GM18526 (cell line): Measurements from ENCODE around the gene HDAC4.

ENCODE experiments used
- POLR2A ChIP-seq: IDR thresholded peaks from 3 replicates; pipeline ENCODE4 v1.6.1; 2011; ENCODE audit not compliant: insufficient read length; ENCODE audit errors: extremely low read depth

The HDAC4 gene

DNA sequence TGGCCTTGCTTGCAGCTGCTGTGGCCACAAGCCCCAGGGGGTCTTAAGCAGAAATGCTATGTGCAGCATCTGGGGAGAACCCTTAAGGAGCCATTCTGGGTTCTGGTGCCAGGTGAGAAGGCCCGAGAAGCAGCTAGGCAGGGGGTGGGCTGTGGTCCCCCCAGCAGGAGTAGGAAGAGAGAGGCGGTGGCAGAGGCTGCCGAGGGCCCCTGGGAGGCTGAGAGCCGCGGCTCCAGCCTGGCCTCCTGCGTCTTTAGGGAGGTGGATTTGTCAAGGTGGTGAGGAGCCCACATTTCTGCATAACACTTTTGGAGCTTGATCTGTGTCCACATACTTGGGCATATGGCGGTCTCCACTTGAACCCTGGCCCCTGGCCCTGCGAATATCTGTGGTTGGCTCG is 356.5 kb downstream of the HDAC4 start:
- TF ChIP-seq POLR2A = no peak

GRCh38 chr2:239043326-239043725 is 357.5 kb downstream of the HDAC4 start:
- no peak for TF ChIP-seq POLR2A

- no peak for TF ChIP-seq POLR2A
Observed at GRCh38 chr2:239042551-239043320, 358.1 kb downstream of the HDAC4 start.

- TF ChIP-seq POLR2A = no peak
Observed at GRCh38 chr2:239042046-239042445, 358.8 kb downstream of the HDAC4 start.

GRCh38 chr2:239041062-239041461 is 359.8 kb downstream of the HDAC4 start:
- TF ChIP-seq POLR2A = no peak

DNA sequence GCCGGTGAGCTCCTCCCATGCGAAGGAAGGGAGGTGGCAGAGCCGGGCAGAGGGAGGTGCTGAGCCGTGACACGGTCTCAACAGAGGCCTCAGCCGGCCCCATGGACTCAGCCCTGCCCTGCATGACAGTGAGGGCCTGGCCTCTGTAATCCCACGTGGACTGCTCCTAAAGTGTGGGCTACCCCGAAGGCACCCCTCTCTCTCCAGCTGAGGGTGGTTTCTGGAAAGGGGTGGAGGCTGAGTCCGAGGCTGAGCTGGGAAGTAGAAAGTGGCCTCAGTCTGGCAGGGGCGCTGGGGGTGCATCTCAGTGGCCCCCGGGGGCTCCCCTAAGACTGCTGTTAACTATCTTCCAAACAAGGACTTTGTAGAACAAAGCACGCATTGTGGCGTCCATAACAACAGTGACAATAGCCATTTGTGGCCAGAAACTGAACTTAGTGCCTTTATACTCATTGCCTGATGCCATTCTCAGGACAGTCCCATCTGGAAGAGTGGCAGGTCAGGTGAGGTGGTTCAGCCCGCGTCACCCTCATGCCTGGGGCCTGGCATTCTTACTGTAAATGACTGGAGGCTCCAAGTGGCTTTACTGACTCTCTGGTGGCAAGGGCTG is 360.6 kb downstream of the HDAC4 start:
- TF ChIP-seq POLR2A = no peak

DNA sequence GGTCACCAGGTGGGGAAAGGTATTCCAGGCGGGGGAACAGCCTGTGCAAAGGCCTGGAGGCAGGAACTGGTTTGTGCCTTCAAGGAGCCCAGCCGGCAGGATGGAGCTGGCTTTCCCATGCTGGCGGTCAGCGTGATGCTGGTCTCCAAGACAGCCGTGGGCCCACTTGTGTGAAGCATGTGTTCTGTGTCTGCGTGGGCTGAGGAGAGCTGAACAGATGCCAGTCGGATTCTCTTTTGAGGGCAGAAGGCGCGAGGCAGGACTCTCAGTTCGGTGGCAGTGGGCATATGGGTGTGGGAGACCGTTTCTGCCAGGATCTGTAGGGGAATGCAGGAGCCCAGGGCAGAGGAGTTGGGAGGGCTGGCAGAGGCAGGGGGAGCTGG is 361.4 kb downstream of the HDAC4 start:
- no peak for TF ChIP-seq POLR2A

GRCh38 chr2:239038773-239039478 is 361.9 kb downstream of the HDAC4 start:
- TF ChIP-seq POLR2A = no peak

- no peak for TF ChIP-seq POLR2A
Observed at GRCh38 chr2:239037559-239037910, 363.3 kb downstream of the HDAC4 start.

GRCh38 chr2:239036819-239037558 is 363.8 kb downstream of the HDAC4 start:
- no peak for TF ChIP-seq POLR2A

DNA sequence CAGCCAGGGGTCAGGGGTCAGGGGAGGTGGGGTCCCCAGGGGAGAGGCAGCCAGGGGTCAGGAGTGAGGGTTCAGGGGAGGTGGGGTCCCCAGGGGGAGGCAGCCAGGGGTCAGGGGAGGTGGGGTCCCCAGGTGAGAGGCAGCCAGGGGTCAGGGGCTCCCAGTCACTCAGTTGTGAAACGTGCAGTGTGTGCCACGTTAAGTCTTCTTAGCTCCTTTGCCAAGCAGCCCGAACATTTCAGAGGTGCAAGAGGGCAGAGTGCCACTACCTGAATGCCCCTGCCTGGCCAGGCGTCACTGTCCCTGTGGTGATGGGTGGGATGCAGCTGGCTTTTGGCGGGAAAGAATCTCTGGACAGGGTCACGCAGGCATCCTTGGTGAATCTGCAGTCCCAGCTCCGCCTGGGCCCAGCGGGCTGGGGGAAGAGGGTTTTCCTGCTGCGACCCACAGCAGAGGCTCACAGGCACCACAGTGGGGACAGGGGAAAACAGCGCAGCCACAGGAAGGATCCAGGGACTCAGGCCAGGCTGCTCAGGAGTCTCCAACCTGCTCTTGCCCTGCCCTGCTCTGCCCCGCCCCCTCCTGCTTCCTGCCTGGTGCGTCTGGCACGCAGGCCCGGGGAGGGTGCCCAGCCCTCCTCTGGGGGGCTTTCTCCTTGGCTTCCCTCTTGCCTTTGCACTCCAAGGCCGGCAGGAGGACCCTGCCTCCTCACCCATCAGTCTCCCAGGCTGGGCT is 364.7 kb downstream of the HDAC4 start:
- TF ChIP-seq POLR2A = no peak

DNA sequence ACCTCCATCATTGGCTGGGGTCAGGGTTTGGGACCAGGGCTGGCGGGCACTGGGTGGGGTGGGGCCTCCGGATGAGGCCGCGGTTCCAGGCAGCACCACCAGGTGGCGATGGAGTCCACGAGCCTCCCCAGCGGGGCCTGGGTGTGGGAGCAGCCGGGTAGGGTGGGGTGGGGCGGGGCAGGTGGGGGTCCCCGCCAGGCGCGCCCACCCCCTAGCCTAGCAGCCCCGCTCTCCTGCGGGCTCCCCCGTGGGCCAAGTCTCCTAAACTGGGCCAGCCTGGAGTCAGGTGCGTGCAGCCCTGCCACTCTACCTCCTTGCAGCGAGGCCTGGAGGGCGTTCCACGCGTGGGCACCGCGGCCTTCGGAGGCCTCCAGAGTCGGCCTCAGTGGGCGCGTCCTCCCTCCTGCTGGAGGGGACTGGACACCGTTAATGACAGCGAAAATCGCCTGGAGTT is 365.4 kb downstream of the HDAC4 start:
- TF ChIP-seq POLR2A = no peak

DNA sequence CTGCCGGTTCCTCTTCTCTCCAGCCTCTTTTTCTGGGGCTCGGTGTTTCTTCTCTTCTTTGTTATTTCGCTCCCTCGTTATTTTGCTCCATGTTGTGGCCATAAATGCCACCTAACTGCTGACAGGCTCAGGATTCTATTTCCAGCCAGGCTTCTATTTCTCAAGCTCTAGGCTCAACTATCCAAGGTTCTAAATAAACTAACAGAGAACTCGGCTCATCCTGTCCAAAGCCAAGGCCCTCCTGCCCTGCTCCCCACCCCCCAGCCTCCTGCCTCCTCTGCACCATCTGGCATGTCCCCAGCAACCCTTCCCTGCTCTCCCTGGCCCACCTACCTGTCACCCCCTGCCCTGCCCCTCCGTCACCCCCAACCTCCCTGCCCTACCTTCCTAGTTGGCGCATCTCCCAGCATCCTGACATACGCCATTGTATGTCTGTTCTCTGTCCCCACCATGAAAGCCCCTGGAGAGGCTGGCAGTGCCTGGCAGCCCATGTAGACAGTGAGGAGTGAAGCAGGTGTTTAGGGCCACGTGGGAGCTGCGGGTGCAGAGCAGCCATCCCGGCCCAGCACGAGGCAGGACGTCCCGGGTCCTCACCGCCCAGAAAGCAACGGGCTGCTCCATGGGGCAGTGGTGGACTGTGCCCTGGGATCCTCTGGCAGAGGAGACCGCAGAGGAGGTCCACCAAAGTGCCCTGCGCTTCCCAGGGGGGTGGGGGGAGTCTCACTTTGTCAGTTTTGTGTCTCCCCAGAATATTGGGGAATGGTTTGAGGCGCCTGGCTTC is 366.1 kb downstream of the HDAC4 start:
- TF ChIP-seq POLR2A = no peak
